NCI-H2081 (cell line): Measurements from ENCODE around the gene JAK1.
"Not testable (repeated sequence)": the region's sequence is repeated elsewhere in the genome, so short reads cannot be mapped to it uniquely, and the experiment has no call there.

Experiments
- DNase-seq, 2 experiments: peaks; one replicate each; lab custom pipeline; 2025; lab: John Stamatoyannopoulos, UW

JAK1 gene

GRCh38 chr1:64966158-64966971 is at the start of gene JAK1:
TSS of gene JAK1 (minus strand) at chr1:64966549. CDS start at chr1:64886264, 80,285 bp downstream.
- DNase-seq = peak; percentile 81 to 84

GRCh38 chr1:65014321-65014720 is 48.0 kb upstream of the JAK1 start:
- no peak for DNase-seq

GRCh38 chr1:65011983-65012382 is 45.6 kb upstream of the JAK1 start:
- DNase-seq = no peak

DNA sequence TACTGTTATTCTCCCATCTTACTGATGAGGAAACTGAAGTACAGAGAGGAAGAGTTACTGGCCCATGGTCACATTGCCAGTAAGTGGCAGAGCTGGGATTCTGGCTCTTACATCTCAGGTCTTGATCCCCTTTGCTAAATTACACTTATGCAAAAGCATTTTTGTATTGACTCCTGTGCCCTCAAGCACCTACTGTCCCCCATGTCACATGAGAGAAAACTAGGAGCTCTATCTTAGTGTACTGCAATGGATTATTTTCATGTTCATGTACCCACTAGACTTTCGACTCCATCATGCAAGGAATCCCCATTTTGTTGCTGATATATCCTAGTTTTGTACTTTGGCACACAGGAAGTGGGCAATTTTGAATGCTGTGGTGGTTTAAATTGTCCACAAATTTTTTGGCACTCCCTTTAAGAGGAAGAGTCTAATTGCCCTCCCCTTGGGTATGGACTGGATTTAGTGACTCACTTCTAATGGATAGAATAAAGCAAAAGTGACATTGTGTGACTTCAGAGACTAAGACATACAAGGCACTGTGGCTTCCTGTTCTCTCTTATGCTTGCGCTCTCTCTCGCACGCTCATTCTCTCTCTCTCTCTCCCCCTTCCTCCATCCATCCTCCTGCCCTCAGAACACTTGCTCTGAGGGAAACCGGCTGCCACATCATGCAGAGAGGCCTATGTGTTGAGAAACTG is 43.5 kb upstream of the JAK1 start:
- no peak for DNase-seq

- no peak for DNase-seq
Observed at GRCh38 chr1:65009176-65009575, 42.8 kb upstream of the JAK1 start.

DNA sequence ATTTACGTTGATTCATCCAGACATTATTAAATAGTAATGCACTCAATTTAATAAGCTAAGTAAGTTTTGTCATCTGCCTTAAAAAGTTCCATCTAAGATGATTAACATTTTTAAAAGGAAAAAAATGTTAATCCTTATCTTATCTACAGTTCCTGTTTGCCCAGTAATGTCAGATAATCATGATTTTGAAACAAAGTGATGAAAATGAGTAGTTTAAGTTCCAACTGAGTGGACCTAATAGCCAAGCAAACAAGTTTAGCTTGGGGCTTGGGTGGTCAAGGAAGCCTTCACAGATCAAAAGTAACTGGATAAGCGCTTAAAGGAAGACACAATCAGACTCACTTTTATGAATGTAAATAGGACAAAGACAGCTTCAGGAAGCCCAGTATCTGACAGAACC is 40.5 kb upstream of the JAK1 start:
- no peak for DNase-seq

DNA sequence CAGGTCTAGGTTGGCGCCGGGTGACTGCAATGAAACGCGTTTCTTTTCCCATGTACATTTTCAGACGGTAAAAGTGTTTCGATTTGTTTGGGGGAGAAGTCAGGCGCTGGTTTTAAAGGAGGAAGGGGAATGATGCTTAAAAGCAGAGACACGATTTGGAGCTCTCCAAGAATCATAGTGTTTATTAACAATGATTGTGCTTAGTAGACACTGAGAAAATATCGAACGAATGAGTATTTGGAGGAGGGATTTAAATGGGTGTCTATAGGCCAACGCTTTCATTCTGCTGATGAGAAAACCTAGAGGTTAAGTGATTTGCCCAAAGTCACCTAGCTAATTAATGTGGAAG is 36.9 kb upstream of the JAK1 start:
- no peak for DNase-seq

GRCh38 chr1:65002508-65003315 is 36.4 kb upstream of the JAK1 start:
- DNase-seq = no peak

DNA sequence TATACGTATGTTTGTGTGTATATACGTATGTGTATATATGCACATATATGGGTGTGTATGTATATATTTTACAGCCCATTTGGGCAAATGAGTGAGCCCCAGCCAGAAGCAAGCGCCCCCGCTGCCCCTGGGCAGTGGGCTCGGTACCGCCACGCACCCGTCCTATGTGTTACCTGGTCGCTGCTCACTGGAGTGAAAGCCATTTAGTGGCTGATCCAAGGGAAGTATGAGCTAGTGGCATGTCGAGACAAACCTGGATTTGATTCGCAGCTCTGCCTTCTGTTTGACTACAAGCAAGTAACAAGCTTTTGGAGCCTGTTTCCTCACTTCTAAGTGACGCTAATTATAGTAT is 35.8 kb upstream of the JAK1 start:
- no peak for DNase-seq

DNA sequence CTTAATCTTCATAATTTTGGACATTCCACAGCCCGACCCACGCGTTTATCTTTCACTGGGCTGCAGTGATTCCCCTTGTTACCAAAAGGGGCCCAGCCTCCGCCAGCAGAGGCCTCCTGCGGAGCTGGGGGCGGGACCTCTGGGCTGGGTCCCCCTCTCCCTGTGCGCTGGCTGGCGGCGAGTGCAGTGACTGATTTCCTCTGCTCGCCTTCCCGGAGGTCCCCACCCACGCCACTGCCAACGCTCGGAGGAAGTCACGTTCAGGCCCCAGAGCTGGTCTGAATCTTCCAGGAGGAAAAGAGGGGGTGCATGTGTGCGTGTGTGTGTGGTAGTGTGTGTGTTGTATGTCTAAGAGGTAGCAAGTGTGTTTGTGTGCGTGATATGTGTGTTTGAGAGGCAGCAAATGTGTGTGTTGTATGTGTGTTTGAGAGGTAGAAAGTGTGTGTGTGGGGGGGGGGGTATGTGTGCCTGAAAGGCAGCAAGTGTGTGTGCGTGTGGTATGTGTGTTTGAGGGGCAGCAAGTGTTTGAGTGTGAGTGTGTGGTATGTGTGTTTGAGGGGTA is 35.0 kb upstream of the JAK1 start:
- no peak for DNase-seq

- not testable (repeated sequence) for DNase-seq
Observed at GRCh38 chr1:64998425-64998948, 32.1 kb upstream of the JAK1 start.

DNA sequence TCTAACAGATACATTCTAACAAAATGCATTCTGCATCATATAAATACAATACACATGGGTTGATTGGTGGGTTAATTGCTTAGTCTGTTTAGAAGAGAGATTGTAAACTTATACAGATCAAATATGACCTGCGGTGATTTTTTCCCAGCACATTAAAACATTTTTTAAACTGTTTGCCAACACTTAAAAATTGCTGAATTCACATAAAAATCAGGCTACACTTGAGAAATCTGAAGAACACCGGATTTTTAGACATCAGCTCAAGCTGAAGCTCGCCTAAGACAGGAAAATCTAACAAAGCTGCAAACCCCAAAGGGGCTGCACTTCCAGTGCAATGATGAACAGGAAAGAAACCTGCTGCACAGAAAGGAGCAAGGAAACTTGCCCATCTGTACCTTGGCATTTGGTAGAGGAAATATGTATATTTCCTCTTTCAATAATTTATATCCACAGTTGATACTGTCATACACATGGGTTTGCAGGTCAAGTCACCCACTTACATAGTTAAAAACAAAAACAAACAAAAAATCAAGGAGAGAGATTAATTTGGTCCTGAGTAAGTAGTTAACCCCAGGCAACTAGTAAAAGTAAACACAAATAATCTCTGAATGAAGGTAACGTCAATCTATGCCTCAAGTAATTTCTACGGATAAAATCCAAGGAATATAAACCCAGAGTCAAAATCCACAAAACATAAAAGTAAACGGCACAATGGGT is 30.4 kb upstream of the JAK1 start:
- DNase-seq = no peak

GRCh38 chr1:64995316-64995715 is 29.0 kb upstream of the JAK1 start:
- no peak for DNase-seq

GRCh38 chr1:64986903-64987871 is 20.8 kb upstream of the JAK1 start:
- DNase-seq = no peak

- DNase-seq = no peak
Observed at GRCh38 chr1:64984737-64985136, 18.4 kb upstream of the JAK1 start.

DNA sequence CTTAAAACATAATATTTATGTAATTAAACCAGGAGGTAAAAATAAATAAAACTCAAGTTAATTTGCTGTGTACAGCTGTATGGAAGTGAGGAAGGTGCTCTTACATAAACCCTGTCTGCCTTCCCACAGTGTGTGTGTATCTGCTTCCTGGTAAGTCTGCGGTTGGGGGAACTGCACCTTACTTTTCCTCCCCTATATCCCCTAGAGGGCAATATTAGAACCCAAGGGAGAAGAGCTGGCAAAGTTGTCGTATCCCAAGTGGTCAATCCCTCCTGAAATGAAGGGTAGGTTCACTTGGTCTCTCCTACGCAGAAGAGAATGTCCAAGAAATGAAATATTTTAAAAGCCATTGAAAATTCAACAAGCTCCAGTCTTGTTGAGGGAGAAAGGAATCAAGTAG is 17.8 kb upstream of the JAK1 start:
- DNase-seq = no peak

GRCh38 chr1:64983110-64983509 is 16.8 kb upstream of the JAK1 start:
- no peak for DNase-seq

DNA sequence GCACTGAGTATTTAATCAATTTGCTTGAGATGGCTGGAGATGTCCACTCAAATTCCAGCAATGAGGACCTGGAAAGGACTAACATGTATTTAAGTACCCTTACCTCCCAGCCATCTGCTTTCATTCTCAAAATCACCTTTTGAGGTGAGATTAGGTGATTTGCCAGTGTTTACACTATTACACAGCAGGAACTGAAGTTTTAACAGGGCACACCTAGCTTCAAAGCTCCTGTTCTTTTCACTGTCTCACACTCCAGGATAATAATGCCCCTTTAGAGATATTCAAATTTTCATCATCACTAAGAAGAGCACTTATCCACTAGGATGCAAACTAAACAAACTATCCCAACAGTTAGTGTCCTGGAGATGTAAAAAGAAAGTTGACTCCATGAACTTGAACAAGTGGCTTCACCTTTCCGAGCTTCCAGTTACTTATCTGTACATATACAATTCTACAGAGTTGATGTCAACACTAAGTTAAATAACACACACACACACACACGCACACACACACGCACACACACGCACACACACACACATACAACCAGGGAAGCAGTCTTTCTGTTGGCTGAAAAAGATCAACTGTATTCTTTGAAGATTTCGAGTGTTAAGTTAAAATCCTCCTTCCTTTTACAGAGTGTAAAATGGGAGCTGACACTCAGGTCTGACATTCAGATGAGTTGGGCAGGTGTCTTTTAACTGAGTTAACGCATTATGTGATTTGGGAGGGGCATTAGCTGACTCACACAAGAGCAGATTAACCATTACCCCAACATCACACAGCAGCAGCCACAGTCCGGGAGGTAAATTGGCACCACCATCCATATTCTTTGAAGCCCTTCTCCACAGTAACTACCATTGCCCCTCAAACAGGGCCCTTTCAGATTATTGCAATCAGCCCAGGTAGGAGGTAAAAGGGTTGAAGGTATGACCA is 15.5 kb upstream of the JAK1 start:
- no peak for DNase-seq
